ENCODE results near the gene TRAF3IP1. TPM values are rescaled to one million over a fixed set of nuclear protein-coding genes. Genes with fewer than 3 reads are reported as not detected.
"Not testable (repeated sequence)": the region's sequence is repeated elsewhere in the genome, so short reads cannot be mapped to it uniquely, and the experiment has no call there.

The TRAF3IP1 gene, protein sequence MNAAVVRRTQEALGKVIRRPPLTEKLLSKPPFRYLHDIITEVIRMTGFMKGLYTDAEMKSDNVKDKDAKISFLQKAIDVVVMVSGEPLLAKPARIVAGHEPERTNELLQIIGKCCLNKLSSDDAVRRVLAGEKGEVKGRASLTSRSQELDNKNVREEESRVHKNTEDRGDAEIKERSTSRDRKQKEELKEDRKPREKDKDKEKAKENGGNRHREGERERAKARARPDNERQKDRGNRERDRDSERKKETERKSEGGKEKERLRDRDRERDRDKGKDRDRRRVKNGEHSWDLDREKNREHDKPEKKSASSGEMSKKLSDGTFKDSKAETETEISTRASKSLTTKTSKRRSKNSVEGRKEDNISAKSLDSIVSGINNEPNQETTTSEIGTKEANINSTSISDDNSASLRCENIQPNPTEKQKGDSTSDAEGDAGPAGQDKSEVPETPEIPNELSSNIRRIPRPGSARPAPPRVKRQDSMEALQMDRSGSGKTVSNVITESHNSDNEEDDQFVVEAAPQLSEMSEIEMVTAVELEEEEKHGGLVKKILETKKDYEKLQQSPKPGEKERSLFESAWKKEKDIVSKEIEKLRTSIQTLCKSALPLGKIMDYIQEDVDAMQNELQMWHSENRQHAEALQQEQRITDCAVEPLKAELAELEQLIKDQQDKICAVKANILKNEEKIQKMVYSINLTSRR
- 7.8 and 10.8 TPM in 2 replicates for total RNA-seq

DNA sequence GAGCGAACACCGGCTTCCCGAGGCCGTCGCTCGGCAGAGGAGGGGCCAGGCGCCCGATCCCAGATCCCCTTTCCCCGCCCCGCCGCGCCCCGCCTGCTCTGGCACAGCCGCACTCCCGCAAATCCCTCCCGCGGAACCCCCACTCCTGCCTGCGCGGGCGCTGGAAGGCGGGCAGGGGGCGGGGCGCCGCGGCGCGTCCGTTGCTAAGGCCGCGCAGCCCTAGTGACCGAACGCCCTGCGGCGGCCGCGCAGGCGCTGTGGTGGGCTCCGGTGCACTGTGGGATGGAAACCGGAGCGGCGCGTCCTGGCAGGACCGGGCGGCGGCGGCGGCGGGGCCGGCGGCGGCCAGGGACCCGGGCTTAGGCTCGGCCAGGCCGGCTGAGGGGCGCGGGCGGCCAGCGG, at the start of gene TRAF3IP1:
TRAF3IP1 (plus strand) TSS at position 273 of the 402 bp plus-strand sequence. CDS start 145 bp downstream, outside the sequence.
- intact Hi-C loops (cut with micrococcal nuclease), result loop anchor here (1.0 to 2.0 kb wide), 5 partner anchors 32 to 354 kb away; partner anchors contain the start of genes ASB1, PER2 and SCLY

DNA sequence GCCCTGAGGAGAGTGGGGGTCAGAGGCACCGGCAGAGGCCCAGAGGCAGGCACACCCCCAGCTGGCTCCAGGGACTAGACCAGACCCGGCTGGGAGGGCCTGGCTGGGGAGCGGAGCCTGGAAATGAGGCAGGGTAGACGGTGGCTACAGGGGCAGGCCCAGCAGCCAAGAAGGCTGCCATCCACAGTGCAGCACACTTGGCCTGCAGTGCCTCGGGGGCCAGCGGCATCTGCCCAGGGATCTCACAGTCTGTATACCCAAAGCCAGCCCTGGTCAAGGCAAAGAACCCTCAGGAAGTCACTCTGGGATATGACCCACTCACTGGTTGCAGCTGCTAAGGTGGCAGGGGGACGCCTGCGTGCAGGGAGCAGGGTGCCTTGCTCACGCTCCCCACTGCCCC, 49.7 kb upstream of the TRAF3IP1 start:
- intact Hi-C loops (cut with micrococcal nuclease), result no loop called here

DNA sequence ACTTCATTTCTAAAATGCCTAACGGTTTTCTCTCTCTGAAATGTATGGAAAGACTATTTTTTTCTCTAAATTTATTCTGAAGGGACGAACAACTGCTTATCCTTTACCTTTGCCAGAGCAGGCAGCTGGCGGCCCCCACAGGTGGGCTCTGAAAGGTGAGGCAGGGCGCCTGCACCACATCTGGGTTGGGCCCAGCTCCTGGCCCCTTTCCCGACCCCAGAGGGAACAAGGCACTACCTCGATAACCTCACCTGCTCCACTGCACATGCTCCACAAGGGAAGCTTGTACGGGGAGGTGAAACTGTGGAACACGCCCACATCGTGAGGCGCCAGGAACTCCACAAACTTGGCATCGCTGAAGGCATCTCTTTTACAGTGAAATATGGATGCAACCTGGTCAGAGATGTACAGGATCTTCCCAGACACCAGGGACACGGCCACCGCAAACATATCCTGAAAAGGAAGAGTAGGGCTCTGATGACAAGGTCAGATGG, 49.2 kb upstream of the TRAF3IP1 start:
- intact Hi-C loops (cut with micrococcal nuclease), result no loop called here

DNA sequence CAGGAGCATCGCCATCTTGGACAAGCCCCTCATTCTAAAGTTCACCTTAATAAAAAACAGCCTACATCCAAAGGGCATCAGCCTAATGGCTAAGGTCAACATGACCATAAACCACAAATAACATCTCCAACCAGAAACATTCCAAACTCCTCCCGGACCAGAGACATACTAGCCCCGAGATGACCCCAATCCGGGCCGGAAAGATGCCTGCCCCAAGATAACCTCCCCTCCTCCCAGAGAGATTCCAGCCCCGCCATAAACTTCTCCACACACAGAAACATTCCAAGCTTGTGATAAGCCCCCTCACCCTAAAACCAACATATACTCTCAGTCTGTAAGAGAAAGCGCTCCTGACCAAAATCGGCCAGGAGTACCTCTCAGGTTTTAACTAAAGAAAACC, 48.6 kb upstream of the TRAF3IP1 start:
- intact Hi-C loops (cut with micrococcal nuclease), result not testable (repeated sequence)

DNA sequence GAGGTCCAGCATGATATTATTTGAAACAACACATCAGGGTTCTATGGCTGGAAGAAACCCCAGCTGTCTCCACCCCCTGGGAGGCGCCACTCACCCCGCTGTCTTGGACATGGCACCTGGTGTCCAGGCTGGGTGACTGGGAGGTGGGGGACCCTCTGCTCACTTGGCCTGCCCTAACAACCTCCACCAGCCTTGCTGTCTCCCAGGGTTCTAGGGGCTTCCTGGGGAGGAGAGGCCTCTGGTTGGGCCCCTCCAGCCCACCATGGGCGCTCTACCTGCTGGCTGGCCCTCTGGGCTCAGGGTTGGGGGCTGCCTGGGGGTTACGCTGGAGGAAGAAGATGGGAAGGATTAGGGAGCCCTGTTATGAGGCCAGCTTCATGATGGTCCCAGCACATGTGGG, 48.2 kb upstream of the TRAF3IP1 start:
- intact Hi-C loops (cut with micrococcal nuclease), result no loop called here

DNA sequence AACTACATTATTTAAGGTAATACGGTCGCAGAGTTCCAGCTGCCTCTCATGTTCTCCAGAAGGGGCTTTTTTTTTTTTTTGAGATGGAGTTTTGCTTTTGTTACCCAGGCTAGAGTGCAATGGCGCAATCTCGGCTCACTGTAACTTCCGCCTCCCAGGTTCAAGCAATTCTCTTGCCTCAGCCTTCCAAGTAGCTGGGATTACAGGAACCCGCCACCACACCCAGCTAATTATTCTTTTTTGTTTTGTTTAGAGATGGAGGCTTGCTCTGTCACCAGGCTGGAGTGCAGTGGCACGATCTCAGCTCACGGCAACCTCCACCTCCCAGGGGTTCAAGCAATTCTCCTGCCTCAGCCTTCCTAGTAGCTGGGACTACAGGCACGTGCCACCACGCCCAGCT, 46.9 kb upstream of the TRAF3IP1 start:
- intact Hi-C loops (cut with micrococcal nuclease), result not testable (repeated sequence)

DNA sequence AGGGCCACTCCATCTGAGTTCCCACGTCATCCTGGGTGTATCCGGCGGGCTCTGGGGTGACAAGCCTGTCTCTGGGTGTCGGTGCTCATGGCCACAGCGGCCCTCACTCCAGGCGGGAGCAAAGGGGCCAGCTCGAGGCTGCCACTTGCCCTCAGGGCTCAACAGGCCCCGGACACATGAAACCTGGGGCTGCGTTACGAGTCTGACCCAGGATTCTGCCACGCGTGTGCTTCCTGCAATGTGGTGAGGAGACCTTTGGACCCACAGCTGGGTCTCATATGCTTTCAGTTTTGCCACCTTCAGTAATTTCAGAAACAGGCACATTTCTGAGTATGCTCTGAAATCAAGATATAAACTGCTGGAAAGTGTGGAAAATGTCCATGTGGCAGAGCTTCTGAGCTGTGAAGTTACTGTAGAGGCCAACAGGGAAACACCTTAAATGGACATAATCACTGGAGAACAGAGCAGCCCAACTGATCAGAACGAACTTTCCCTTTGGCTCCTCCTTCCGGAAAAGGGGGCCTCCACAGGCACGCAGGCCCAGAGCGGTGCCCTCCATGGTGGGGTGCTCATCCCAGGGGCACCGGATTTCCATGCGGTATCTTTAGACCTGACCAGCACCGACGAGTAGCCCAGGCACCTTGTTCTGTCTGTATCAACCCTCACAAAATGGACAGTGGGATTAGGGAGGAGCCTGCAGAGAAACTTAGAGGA, 46.0 kb upstream of the TRAF3IP1 start:
- intact Hi-C loops (cut with micrococcal nuclease), result no loop called here

DNA sequence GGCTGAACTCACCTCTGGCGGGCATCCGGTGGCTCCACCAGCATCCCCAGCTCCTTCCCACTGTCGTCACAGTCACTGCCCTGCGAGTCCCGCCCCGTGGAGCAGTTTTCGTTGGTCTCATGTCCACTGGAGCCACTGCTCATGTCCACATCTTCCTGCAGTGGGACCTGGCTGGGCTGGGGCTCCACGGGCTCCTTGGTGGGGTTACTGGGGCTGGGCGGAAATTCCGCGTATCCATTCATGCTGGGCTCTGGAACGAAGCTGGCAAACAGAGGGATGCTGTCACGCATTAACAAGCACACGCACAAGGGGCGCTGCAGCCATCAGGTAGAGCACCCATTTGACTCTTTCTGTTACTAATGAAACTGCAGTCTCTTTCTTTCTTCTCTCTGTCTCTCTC, 42.6 kb upstream of the TRAF3IP1 start:
- intact Hi-C loops (cut with micrococcal nuclease), result no loop called here

DNA sequence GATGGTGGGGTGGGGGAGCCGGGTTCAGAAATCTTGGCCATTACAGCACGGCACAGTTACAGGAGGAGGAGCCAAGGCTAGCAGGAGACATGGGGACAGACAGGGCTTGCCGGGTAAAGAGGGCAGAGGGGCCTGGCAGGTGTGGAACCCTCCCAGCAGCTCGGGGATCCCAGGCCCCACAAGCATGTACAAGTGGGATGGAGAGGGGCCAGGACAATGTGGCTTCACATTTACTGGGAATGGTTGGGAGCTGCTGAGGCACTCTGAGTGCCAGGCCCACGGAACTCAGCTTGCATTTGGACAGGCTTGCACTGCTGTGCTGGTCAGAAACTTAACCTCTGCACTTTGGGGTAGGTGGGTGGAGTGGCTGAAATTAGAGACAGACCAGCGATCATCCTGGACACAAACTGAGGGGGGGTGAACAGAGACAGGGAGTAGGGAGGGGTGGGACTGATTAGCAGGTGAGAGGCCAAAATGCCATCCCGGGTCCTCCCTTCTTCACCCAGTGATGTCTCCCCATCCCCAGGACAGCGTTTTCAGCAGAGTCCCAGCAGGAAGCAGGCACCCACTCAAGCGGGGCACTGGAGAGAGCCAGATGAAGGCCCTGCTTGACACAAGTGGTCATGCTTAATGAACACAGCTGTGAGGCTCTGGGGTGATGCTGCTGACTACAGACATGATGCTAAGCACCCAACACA, 41.5 kb upstream of the TRAF3IP1 start:
- intact Hi-C loops (cut with micrococcal nuclease), result no loop called here

DNA sequence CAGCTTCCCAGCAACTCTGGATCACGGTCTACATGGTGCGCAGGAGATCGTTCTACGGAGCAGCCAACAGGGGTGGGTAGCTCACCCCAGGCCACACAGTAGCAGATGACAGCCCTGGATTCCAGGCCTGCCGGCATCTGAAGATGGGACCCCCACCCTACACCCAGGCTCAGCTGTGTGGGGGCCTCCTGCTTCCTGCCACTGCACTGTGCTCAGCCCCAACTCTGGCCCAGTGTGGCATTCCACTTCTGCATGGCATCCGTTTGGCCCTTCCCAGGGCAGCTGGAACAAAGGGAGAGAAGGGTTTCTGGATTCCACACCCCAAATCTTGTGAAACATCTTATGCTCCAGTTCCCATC, 41.0 kb upstream of the TRAF3IP1 start:
- intact Hi-C loops (cut with micrococcal nuclease), result no loop called here

DNA sequence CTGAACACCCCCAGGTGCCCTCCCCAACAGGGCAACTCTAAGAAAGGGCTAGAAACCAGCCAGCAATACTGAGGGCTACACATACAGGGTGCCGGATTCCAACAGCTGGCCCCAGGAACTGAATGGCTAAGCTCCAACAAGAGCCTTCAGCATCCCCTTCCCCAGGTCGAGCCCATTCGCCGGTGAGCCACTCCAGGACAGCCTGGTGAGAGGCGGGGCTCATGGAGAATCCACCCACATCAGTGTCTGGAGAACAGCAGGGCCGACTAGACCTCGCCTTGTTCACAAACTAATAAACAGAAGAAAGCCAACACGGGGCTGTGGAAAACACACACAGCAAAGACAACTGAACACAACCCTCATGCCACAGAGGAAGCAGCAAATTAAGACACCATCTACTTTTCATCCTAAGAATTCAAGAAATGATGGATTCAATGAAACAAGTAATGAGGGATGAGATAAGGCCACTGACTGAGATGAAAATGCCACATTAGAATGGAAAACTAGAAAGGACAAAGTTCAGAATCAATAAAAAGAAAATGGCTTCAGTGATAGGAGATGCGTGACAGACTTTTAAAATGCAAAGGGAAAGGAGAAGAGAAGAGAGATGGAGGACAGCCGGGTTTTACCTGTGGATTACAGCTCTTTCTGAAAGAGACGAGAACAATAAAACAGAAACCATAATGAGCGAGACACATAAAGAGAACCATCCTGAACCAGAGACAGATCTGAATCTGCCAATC, 40.1 kb upstream of the TRAF3IP1 start:
- intact Hi-C loops (cut with micrococcal nuclease), result no loop called here

DNA sequence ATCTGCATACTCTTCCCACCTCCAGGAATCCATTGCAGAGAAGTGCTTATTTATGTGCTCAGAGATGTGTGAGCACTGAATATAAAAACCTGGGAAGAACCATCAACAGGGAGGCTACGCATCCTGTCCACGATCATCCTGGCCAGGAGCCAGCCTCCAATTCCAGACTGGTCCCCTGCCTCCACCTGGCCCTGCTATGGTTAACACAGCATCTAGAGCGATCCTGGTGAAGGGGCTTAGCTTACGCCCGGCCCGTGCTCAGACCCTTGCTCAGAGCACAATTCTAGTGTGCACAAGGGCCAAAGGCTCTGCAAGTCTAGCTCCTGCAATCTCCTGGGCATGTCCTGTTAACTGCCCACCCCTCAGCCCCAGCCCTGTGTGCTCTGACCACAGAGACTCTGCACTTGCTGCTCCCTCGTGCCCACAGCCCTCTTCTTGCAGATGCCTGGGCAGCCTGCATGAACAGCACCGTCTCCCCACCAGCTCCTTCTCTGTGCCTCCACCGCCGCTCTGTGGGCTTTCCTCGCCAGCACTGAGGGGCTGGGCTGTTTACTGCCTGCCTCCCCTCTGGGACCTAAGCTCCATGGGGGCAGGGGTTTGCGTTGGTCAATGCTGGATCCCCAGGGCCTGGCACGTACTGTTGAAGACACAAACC, 38.4 kb upstream of the TRAF3IP1 start:
- intact Hi-C loops (cut with micrococcal nuclease), result no loop called here

DNA sequence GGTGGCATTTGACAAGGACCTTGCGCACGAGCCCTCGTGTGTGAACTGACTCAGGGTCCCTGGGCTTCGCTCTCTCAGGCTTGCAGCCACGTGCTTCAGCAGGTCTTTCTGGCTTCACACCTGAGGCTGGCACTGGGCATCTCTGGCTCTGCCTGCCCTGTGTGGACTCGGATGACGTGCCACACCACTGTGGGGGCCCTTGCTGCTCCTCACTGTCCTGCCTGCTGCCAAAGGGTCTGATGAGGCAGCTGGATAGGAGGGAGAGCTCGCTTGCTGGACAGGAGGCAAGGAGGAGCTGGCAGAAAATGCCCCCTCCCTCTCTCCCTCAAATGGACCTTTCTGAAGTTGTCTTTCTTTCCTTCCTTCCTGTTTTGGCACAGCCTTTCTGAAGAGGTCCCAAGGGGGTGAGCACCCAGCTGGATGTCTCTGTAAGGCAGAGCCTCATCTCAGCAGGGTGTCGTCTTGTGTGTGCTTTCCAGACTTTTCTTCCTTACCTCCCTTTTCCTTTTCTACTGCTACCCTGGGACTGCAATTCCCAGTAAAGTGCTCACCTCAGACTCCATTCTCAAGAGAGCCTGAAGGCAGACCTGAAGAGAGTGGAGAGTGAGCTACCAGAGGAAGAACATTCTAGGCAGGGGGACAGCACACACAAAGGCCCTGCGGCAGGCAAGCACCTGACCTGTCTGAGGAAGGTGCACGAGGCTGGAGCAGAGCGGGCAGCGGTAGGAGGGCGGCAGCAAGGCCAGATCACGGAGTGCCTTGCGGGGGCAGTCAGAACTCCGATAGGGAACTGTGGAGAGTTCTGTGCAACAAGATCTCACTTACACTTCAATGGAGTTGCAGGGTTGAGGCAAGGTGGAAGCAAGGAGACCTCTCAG, 37.2 kb upstream of the TRAF3IP1 start:
- intact Hi-C loops (cut with micrococcal nuclease), result no loop called here

DNA sequence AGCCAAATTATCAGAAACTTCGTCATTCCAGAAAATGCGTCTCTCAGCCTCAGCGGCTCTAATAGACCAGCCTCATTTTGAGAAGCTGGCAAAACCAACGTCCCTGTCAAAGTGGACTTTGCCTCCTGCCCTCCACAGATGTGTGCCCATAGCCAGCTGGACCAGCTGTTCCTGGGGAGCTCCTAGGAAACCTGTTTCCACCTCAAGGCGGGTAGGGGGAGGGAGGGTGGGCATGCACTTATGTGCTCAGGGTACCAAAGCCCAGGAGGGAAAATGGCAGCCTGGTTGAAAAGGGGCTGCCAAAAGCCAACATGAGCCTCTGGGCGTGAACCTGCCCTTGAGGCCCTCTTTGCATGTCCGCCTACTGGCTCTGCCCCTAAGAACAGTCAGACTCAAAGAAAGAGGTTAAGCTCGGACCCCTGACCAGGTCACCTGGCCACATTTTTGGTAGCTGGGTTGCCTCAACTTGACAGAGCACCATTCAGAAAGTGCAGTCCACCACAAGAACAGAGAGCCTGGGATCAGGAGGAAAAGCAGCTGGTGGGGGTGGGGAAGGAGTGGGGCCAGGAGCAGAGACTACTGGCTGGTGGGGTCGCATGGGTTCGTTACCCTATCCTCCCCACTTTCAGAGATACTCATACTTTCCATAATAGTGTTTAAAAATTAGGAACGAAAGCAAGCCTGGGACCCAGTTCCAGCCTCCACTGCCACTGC, 35.4 kb upstream of the TRAF3IP1 start:
- intact Hi-C loops (cut with micrococcal nuclease), result no loop called here

DNA sequence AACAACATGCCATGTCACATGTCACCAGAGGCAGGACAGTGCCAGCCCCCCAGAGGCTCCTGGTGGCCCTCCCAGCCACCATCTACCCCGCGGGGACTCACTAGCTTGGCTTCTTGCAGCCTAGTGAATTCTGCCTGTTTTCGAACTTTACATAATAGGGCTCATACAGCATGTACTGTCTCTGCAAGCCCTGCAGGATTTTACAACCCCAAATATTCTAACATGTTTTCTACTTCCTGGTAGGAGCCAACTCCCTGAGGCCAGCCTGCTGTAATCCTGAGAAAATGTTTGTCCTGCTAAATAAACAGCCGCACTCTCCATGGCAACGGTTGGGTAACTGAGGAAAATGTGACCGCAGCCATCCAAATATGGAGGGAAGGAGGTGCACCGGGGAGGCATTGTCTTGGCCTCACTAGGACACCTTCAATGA, 34.6 kb upstream of the TRAF3IP1 start:
- intact Hi-C loops (cut with micrococcal nuclease), result no loop called here

DNA sequence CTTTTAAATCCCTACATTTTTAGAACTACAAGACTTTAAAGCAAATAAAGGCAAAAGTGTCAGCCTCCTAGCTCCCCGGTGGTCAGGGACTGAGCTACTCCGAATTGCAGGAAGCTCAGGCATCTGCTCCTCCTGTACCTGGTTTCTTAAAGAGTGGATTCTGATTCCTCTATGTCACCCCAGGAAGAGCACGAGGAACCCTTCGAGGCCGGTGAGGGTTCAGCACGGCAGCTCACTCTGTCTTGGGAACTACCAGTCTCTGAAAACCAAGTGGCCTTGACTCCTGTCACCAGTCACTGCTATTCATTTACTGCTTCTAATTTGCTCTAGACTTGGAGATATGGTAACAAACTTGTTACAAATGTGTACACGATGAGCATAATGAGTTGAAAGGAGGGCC, 34.2 kb upstream of the TRAF3IP1 start:
- intact Hi-C loops (cut with micrococcal nuclease), result no loop called here

DNA sequence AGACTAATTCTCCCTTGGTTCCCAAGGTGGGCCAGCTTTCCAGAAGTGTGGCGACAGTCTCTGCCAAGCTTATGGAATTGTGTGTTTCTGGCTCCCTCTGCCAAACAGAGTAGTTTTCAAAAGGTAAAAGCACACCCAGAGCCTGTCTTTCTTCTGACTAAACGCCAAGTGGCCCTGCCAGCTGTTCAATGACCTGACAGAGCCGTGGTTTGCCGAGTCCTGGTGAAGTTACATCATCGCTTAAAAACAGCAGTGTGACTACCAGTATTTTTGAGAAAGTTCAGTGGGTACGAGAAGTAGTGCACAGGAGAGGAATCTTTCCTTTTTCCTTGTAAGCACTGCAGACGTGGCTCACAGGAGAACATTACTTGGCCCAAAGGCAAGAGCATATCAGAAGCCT, 33.8 kb upstream of the TRAF3IP1 start:
- intact Hi-C loops (cut with micrococcal nuclease), result no loop called here

DNA sequence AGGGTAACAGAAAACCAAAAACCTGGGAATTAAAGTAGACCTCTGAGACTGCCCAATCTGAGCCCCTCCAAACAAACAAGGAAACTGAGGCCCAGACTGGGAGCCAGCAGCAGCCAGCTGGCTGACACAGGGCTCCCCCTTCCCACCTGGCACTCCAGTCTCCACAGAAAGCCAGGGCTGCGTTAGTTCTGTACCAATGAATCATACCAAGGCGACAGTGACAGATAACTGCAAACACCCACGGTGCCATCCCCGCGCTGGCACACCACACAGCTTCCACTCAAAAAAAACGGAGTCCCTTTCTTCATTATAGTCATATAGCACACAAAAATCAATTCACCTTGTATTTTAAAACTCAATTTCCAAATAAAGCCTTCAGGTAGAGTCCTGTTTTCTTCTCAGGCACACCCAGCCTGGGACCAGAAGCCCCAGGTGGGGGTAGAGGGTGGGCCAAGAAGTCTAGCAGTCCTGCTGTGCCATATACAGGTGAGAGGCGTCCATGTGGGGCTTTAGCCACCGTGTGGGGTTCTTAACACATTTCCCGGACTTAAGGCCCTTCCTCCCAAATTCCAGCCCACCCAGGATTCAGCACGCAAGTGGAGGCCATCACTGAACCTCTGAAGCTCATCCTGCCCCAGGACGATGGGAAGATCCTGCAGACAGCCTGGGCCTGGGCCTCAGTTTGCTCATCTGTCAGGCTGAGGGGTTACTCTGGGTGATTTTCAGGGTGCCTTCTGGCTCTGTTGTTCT, 33.2 kb upstream of the TRAF3IP1 start:
- intact Hi-C loops (cut with micrococcal nuclease), result no loop called here
